ENCODE results near the gene SETD1A.
A peak's percentile ranks its signal among the peaks of the same experiment; 100 is the strongest.

The SETD1A gene

GRCh38 chr16:30957456-30958174, at the start of gene SETD1A:
TSS of gene SETD1A (plus strand) at chr16:30957754. CDS start at chr16:30958732, 978 bp downstream.
- DNase-seq: peak; percentile 96

GRCh38 chr16:30910427-30911029, 47.0 kb upstream of the SETD1A start:
- no peak for DNase-seq

GRCh38 chr16:30912794-30913412, 44.7 kb upstream of the SETD1A start:
- DNase-seq: no peak

- no peak for DNase-seq
These were observed 42.7 kb upstream of the SETD1A start for GRCh38 chr16:30914830-30915229.

- no peak for DNase-seq
These were observed 38.9 kb upstream of the SETD1A start for GRCh38 chr16:30918614-30919013.

GRCh38 chr16:30920891-30921290, 36.7 kb upstream of the SETD1A start:
- no peak for DNase-seq

- no peak for DNase-seq
These were observed 36.2 kb upstream of the SETD1A start for GRCh38 chr16:30921459-30921747.

GRCh38 chr16:30921748-30922419, 35.7 kb upstream of the SETD1A start:
- peak; percentile 89 for DNase-seq

GRCh38 chr16:30922420-30922959, 35.1 kb upstream of the SETD1A start:
- DNase-seq: peak; percentile 99

- peak; percentile 94 for DNase-seq
These were observed 34.5 kb upstream of the SETD1A start for GRCh38 chr16:30922960-30923535.

- peak; percentile 44 for DNase-seq
These were observed 33.9 kb upstream of the SETD1A start, which contains the start of gene FBXL19 for GRCh38 chr16:30923554-30924075. TSS of gene FBXL19 (plus strand) at chr16:30923572. CDS start at chr16:30925755, 2,183 bp downstream.

- DNase-seq: no peak
These were observed 33.3 kb upstream of the SETD1A start for GRCh38 chr16:30924076-30924912.

GRCh38 chr16:30924913-30925631, 32.5 kb upstream of the SETD1A start:
- no peak for DNase-seq

- no peak for DNase-seq
These were observed 31.9 kb upstream of the SETD1A start for GRCh38 chr16:30925632-30925987.

- no peak for DNase-seq
These were observed 31.4 kb upstream of the SETD1A start for GRCh38 chr16:30925995-30926811.

- DNase-seq: no peak
These were observed 30.4 kb upstream of the SETD1A start for GRCh38 chr16:30926937-30927788.

- DNase-seq: no peak
These were observed 29.7 kb upstream of the SETD1A start for GRCh38 chr16:30927789-30928378.

GRCh38 chr16:30928390-30928789, 29.2 kb upstream of the SETD1A start:
- no peak for DNase-seq

GRCh38 chr16:30929167-30929566, 28.4 kb upstream of the SETD1A start:
- DNase-seq: no peak
